Spleen (tissue), 11 donors: ENCODE data around the gene PSMB7. TPM values are rescaled to one million over a fixed set of nuclear protein-coding genes. Genes with fewer than 3 reads are reported as not detected.

Source experiments
- DNase-seq: peaks from one replicate; pipeline ENCODE4 v3.0.0-alpha.2; 2020
- H3K27ac ChIP-seq, 8 donors: fragments of 200-600 bp; sonication (generic) in 7 of 8; 1 replicate in 4 of 8; 2 replicates in 4 of 8; pipeline versions ENCODE4 v1.5.0 to v1.8.0; 2016 to 2021; ENCODE audit warnings: inconsistent platforms in 4 of 8, mild to moderate bottlenecking in 4 of 8, moderate library complexity in 1 of 8
- H3K27me3 ChIP-seq, 7 donors: fragments of 200-600 bp; sonication (generic) in 6 of 7; replicated peaks in 1 of 7; 1 replicate in 4 of 7; 2 replicates in 3 of 7; pipeline versions ENCODE4 v1.5.0 to v1.8.0; 2016 to 2021; ENCODE audit warnings: inconsistent platforms in 3 of 7, mild to moderate bottlenecking in 1 of 7
- H3K36me3 ChIP-seq, 6 donors: fragments of 200-600 bp; sonication (generic) in 5 of 6; 1 replicate in 4 of 6; 2 replicates in 2 of 6; pipeline versions ENCODE4 v1.5.0 to v1.8.0; 2016 to 2021; ENCODE audit warnings: inconsistent platforms in 2 of 6
- H3K4me1 ChIP-seq, 6 donors: fragments of 200-600 bp; sonication (generic) in 5 of 6; 1 replicate in 3 of 6; 2 replicates in 3 of 6; pipeline versions ENCODE4 v1.5.0 to v1.8.0; 2016 to 2021; ENCODE audit warnings: inconsistent platforms in 3 of 6
- H3K4me3 ChIP-seq, 8 donors: fragments of 200-600 bp; sonication (generic) in 7 of 8; 1 replicate in 4 of 8; 2 replicates in 4 of 8; pipeline versions ENCODE4 v1.5.0 to v1.8.0; 2016 to 2021; ENCODE audit warnings: inconsistent platforms in 4 of 8, mild to moderate bottlenecking in 4 of 8, moderate library complexity in 2 of 8
- H3K9me3 ChIP-seq, 8 donors: fragments of 200-600 bp; sonication (generic) in 7 of 8; 1 replicate in 4 of 8; 2 replicates in 4 of 8; pipeline versions ENCODE4 v1.5.0 to v1.8.0; 2016 to 2021; ENCODE audit warnings: inconsistent platforms in 4 of 8
- POLR2A ChIP-seq, 3 donors: fragments of 450-650 bp; IDR thresholded peaks; one replicate each; pipeline ENCODE4 v1.5.1; 2017; ENCODE audit warnings: antibody characterized with exemption in 3 of 3, mild to moderate bottlenecking in 1 of 3
- POLR2AphosphoS5 ChIP-seq, 3 donors: sonication (generic); formaldehyde crosslinking; IDR thresholded peaks; one replicate each; pipeline ENCODE4 v1.5.1; 2017; ENCODE audit warnings: antibody characterized with exemption in 3 of 3
- WGBS, 5 donors: extraction: QIAGEN DNeasy Blood & Tissue Kit in 3 of 5; methylation state at CpG; one replicate each; pipeline versions ENCODE4 v1.1.5 to v1.1.7; 2013 to 2018; 5-methylcytosine and 5-hydroxymethylcytosine counted together
- intact Hi-C: fragments of 100-400 bp; cut with DNase I; formaldehyde crosslinking; loops from one replicate; pipeline ENCODE4 v1.15.0; 2023; ENCODE audit warnings: low total_unique reads
- polyA plus RNA-seq, 3 donors: library from polyadenylated mRNA; stranded (reverse); fragments of 200-250 nt; gene quantifications; one replicate each; pipeline ENCODE4 v1.2.1, GENCODE V29; 2013
- total RNA-seq, 7 donors: library from RNA; depleted of rRNA in 3 of 7; stranded (reverse); fragments of >200 nt in 3 of 7; fragmentation: NEBNext Ultra II Directional in 4 of 7; extraction: Animal tissue kit (Norgen Biotek cat#: 25700) in 4 of 7; gene quantifications; one replicate each; pipeline versions ENCODE4 v1.1.0 to v1.2.1, GENCODE V29; 2016 to 2021
- TF ChIP-seq, protein P1 (sequence below), 11 experiments: fragments of 200-600 bp in 7 of 11; fragments of 450-650 bp in 4 of 11; sonication (generic) in 4 of 11; IDR thresholded peaks in 8 of 11; conservative IDR thresholded peaks in 3 of 11; 1 replicate in 7 of 11; 2 replicates in 4 of 11; pipeline versions ENCODE4 v1.4.0 to v1.8.0; 2016 to 2021; ENCODE audit warnings: antibody characterized with exemption in 11 of 11, inconsistent platforms in 4 of 11, mild to moderate bottlenecking in 1 of 11
- donor health status: healthy with polysubstance abuse.
- donor health status: DM: no; HTN: no; CAD: no; lungs with moderate emphysema.
- donor health status: DM: no; HTN: no; CAD: no.
- donor health status: Bipolar disorder and iron deficiency.
- donor health status: healthy.
- donor health status: DM: no; HTN: no; CAD: no.
- donor health status: DM: yes; HTN: yes; CAD: no.

Gene PSMB7
- total and polyA plus RNA-seq, 10 donors = 71.3 to 143 (median 108) TPM

DNA sequence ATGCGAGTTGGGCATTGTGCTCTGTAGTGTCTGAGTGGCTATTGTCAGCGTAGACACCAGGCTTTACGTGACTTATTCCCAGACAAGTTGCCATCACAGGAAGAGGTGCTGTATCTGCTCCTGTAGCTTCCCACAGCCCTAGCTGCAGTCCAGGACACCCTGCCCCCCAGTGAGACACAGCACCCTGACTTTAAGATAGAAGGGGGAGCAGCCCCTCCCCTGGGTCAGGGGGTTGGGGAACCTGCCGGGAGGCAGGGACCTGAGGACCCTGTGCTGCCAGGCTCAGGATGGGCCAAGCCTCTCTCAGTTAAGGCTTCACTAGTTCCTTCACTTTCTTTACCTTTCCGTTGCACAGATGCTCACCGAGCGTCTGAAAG is 82.1 kb downstream of the PSMB7 start:
- H3K36me3 ChIP-seq = peaks cover 0 to 100% (median 62%) of the 10 kb centered on the region in 6 donors
- peaks cover 0 to 14% (median 10%) of the 10 kb centered on the region in 8 donors for H3K9me3 ChIP-seq
- WGBS, 5 donors = 88 to 95% (median 95%) methylated on average over 7 of the region's 7 CpGs
- H3K27me3 ChIP-seq = no peaks in the 10 kb centered on the region
- H3K4me1 ChIP-seq = no peaks in the 10 kb centered on the region
- no peak overlapping the region for H3K4me3 ChIP-seq
- TF ChIP-seq POLR2A (IDR thresholded peaks at IDR 0.05) (no peak), POLR2AphosphoS5 (IDR thresholded peaks at IDR 0.05) (no peak)
- TF ChIP-seq, protein P1, sequence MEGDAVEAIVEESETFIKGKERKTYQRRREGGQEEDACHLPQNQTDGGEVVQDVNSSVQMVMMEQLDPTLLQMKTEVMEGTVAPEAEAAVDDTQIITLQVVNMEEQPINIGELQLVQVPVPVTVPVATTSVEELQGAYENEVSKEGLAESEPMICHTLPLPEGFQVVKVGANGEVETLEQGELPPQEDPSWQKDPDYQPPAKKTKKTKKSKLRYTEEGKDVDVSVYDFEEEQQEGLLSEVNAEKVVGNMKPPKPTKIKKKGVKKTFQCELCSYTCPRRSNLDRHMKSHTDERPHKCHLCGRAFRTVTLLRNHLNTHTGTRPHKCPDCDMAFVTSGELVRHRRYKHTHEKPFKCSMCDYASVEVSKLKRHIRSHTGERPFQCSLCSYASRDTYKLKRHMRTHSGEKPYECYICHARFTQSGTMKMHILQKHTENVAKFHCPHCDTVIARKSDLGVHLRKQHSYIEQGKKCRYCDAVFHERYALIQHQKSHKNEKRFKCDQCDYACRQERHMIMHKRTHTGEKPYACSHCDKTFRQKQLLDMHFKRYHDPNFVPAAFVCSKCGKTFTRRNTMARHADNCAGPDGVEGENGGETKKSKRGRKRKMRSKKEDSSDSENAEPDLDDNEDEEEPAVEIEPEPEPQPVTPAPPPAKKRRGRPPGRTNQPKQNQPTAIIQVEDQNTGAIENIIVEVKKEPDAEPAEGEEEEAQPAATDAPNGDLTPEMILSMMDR (IDR thresholded peaks at IDR 0.05 in 8 of 11, conservative IDR thresholded peaks at IDR 0.05 in 3 of 11) = no peak
- DNase-seq = no peak
- intact Hi-C loops = no loop called here
- no peak overlapping the region for H3K27ac ChIP-seq

DNA sequence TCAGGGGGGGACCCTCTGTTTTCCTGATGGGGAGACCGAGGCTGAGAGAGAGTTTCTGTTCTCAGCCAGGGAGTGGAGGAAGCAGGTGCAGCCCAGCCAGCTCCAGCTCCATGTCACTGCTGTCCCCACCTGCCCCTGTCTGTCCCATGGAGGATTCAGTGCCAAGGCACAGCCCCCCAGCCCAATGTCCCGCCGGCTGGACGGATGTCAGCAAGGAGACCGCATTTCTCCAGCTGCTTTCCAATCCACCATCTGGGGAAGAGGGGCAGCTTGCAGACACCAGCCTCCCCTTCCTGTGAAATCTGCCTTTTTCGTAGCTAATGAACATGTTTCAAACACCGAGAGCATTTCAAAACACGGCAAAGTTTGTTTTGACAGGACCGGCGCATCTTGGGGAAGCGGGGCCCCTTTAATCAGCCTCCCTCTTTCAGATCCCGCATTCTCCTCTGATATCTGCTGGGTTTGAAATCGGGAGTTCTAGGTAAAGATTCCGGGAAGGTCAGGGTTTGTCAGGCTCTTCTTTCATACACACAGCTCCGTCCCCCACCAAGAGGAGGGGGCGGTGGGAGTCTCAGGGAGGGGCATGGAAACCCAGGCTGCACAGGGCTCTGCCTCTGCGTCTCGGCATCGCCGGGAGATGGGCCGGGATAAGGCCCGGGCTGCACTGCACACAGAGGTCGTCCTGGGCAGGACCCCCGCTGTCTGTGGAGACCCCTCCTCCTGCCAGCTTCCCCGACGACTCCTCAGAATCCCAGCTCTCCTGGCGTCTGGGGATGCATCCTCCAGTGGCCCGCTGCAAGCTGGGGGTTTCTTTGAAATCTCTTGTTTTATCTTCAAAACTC is 82.7 kb downstream of the PSMB7 start:
- TF ChIP-seq, protein P1 (IDR thresholded peaks at IDR 0.05 in 8 of 11, conservative IDR thresholded peaks at IDR 0.05 in 3 of 11) = no peak
- TF ChIP-seq POLR2AphosphoS5 (IDR thresholded peaks at IDR 0.05) = no peak
- no peak for TF ChIP-seq POLR2A (IDR thresholded peaks at IDR 0.05)
- no peaks in the 10 kb centered on the region for H3K4me1 ChIP-seq
- no peak overlapping the region for H3K27ac ChIP-seq
- intact Hi-C loops = no loop called here
- DNase-seq = no peak
- 81 to 90% (median 85%) methylated on average over 24 to 28 of the region's 28 CpGs for WGBS, 5 donors
- no peaks in the 10 kb centered on the region for H3K27me3 ChIP-seq
- peaks cover 0 to 100% (median 65%) of the 10 kb centered on the region in 6 donors for H3K36me3 ChIP-seq
- peaks cover 0 to 9% (median 6%) of the 10 kb centered on the region in 8 donors for H3K9me3 ChIP-seq
- no peak overlapping the region for H3K4me3 ChIP-seq

DNA sequence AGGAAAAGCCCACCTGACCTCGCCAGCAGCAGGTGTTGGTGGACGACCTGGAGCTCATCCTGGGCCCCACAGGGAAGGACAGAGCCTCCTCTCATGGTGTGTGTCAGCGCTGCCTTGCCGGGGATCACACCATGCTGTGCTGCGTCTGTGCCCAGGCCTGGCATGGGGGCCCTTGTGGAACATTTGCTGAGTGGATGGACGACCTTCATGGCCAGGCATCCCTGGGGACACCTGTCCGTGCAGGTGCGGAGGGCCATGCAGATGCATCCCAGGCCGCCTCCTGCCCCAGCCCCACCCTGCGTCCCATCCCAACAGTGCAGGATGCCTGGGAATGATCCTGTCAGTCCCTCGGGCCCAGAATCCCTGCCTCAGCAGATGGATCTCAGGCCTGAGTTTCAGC is 83.7 kb downstream of the PSMB7 start:
- DNase-seq = no peak
- Histone ChIP-seq H3K36me3 (peaks cover 0 to 100% (median 66%) of the 10 kb centered on the region in 6 donors), H3K9me3 (no peaks in the 10 kb centered on the region), H3K4me1 (no peaks in the 10 kb centered on the region), H3K27ac (no peak overlapping the region), H3K27me3 (no peaks in the 10 kb centered on the region), H3K4me3 (no peak overlapping the region)
- 74 to 94% (median 89%) methylated on average over 5 to 11 of the region's 11 CpGs for WGBS, 5 donors
- TF ChIP-seq POLR2A (IDR thresholded peaks at IDR 0.05) (no peak), POLR2AphosphoS5 (IDR thresholded peaks at IDR 0.05) (peak in 1 of 3 donors; percentile 29)
- intact Hi-C loops = no loop called here

DNA sequence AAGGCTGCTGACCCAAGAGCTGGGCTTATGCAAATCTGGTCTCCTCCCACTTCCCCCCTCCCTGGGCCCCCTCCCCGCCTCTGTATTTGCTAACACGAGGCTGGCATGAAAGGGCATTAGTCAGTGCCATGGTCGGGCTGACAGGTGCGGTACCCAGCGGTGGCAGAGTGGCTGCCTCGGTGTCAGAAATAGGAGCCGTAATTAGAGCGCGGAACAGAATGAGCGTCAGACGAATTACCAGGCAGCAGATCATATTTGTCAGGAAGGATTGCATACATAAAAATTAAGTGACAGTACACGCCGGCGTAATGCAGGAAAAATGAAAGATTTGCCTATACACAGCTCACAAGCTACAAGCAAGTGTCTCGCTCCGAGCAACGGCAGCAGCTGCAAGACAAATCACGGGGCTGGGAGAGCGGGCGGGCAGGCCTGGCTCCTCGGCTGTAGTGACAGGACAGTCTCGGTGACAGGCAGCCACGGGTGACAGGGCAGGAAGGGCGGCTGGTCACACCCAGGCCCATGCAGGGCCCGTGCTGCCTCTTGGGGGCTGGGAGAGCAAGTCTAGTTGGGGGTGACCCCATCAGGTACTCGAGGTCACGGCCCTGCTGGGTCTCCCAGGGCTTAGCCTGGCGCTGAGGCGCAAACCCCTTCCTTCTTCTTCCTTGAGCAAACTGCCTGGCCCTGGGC is 85.1 kb downstream of the PSMB7 start:
- 88 to 91% (median 89%) methylated on average over 27 to 29 of the region's 29 CpGs for WGBS, 5 donors
- Histone ChIP-seq H3K27me3 (no peaks in the 10 kb centered on the region), H3K4me1 (peaks cover 0 to 3% (median 0%) of the 10 kb centered on the region in 6 donors), H3K27ac (no peak overlapping the region), H3K36me3 (peaks cover 0 to 100% (median 69%) of the 10 kb centered on the region in 6 donors), H3K9me3 (no peaks in the 10 kb centered on the region), H3K4me3 (no peak overlapping the region)
- TF ChIP-seq POLR2A (IDR thresholded peaks at IDR 0.05) (no peak), POLR2AphosphoS5 (IDR thresholded peaks at IDR 0.05) (peak in 1 of 3 donors; percentile 40)
- intact Hi-C loops = no loop called here
- no peak for DNase-seq
